HepG2 (cell line): ENCODE data around the gene ATP11A. TPM values are rescaled to one million over a fixed set of nuclear protein-coding genes. Genes with fewer than 3 reads are reported as not detected.

Experiments used
- ATAC-seq: fragments of 200-7000 bp; cut with Tn5 transposase; 3 replicates; pipeline ENCODE4 v1.9.1; 2020; ENCODE audit warnings: mild to moderate bottlenecking, moderate library complexity
- BruUV-seq: library from RNA; stranded (reverse); fragments of 400-500 nt; replicated peaks from 2 replicates; lab custom pipeline; 2021; lab: Mats Ljungman, UMichigan
- CTCF ChIA-PET: fragments of 300-600 bp; formaldehyde crosslinking; extraction: SDS; loops from one replicate; lab custom pipeline; 2021; ENCODE audit warnings: low total read pairs, inconsistent platforms, low intra/inter-chr PET ratio; lab: Yijun Ruan, JAX
- POLR2A ChIA-PET: fragments of 350-600 bp; sonication (Branson Sonifier 250); formaldehyde crosslinking; loops from one replicate; lab custom pipeline; 2020; ENCODE audit warnings: antibody characterized with exemption, inconsistent platforms; lab: Yijun Ruan, JAX
- DNase-seq: peaks from one replicate; pipeline ENCODE4 v3.0.0-alpha.2; 2015; ENCODE audit warnings: low spot score
- FAIRE-seq: peaks from 3 replicates; lab custom pipeline; 2011; peaks lifted over from hg19 to GRCh38; lab: Jason Lieb, UNC
- H2AFZ ChIP-seq: one replicate; pipeline ENCODE4 v1.6.1; 2011; ENCODE audit warnings: low read length, inconsistent platforms
- H3K27ac ChIP-seq: fragments of 300-600 bp; 3 replicates; pipeline ENCODE4 v1.8.0; 2011; ENCODE audit warnings: mixed run types, mild to moderate bottlenecking, mixed read lengths, low read length, inconsistent platforms; ENCODE audit not compliant: insufficient read depth; ENCODE audit errors: extremely low read length
- H3K27me3 ChIP-seq, 2 experiments: fragments of 200-600 bp in 1 of 2; 2 replicates in 1 of 2; 3 replicates in 1 of 2; pipeline versions ENCODE4 v1.6.0 to v1.8.0; 2011; ENCODE audit warnings: low read length in 2 of 2, mild to moderate bottlenecking in 2 of 2, moderate library complexity in 2 of 2, inconsistent platforms in 1 of 2; ENCODE audit not compliant: insufficient read depth in 2 of 2, control insufficient read depth in 1 of 2
- H3K36me3 ChIP-seq, 2 experiments: fragments of 200-600 bp in 1 of 2; replicated peaks in 1 of 2; 2 replicates in 1 of 2; 3 replicates in 1 of 2; pipeline versions ENCODE4 v1.5.1 to v1.8.0; 2011; ENCODE audit warnings: low read length in 2 of 2, inconsistent platforms in 1 of 2; ENCODE audit not compliant: insufficient read depth in 2 of 2, control insufficient read depth in 1 of 2
- H3K4me1 ChIP-seq: 2 replicates; pipeline ENCODE4 v1.5.1; 2012; ENCODE audit warnings: low read length, inconsistent platforms; ENCODE audit not compliant: insufficient read depth
- H3K4me2 ChIP-seq: 2 replicates; pipeline ENCODE4 v1.6.0; 2011; ENCODE audit warnings: low read depth, low read length, inconsistent platforms
- H3K4me3 ChIP-seq, 3 experiments: fragments of 200-600 bp in 1 of 3; sonication (generic), shearing (Covaris generic) in 1 of 3; replicated peaks in 1 of 3; 2 replicates each; pipeline ENCODE4 v1.5.1; 2011 to 2016; ENCODE audit warnings: low read length in 3 of 3, inconsistent platforms in 2 of 3, low read depth in 2 of 3, mild to moderate bottlenecking in 2 of 3, control low read depth in 1 of 3, mixed read lengths in 1 of 3; ENCODE audit not compliant: insufficient read depth in 1 of 3
- H3K79me2 ChIP-seq: one replicate; pipeline ENCODE4 v1.6.1; 2011; ENCODE audit warnings: low read length, inconsistent platforms; ENCODE audit not compliant: insufficient read depth
- H3K9ac ChIP-seq: 2 replicates; pipeline ENCODE4 v1.6.0; 2011; ENCODE audit warnings: mild to moderate bottlenecking, low read depth, low read length, inconsistent platforms; ENCODE audit not compliant: insufficient read depth
- H3K9me3 ChIP-seq: 2 replicates; pipeline ENCODE4 v1.5.1; 2012; ENCODE audit warnings: mild to moderate bottlenecking, low read length
- H4K20me1 ChIP-seq: 2 replicates; pipeline ENCODE4 v1.6.0; 2011; ENCODE audit warnings: inconsistent platforms, mild to moderate bottlenecking, low read length, moderate library complexity; ENCODE audit not compliant: insufficient read depth
- KAT2B ChIP-seq: fragments of 150-350 bp; IDR thresholded peaks from 2 replicates; pipeline ENCODE4 v1.6.1; 2014; ENCODE audit warnings: low read depth, low read length, borderline replicate concordance
- MTA1 ChIP-seq: sonication (generic); formaldehyde crosslinking; IDR thresholded peaks from 2 replicates; pipeline ENCODE4 v1.4.0; 2020; ENCODE audit warnings: missing genetic modification reagents, mild to moderate bottlenecking, borderline replicate concordance
- NCOA2 ChIP-seq: sonication (generic); formaldehyde crosslinking; IDR thresholded peaks from 2 replicates; pipeline ENCODE4 v1.8.0; 2022; ENCODE audit warnings: inconsistent platforms
- PCBP2 ChIP-seq: fragments of 200-400 bp; formaldehyde crosslinking; optimal IDR thresholded peaks from 2 replicates; pipeline ENCODE3; 2018; ENCODE audit warnings: low read length, low read depth; ENCODE audit not compliant: poor library complexity, severe bottlenecking
- PLSCR1 ChIP-seq: sonication (generic); formaldehyde crosslinking; IDR thresholded peaks from 2 replicates; pipeline ENCODE4 v1.5.0; 2020; ENCODE audit warnings: missing genetic modification reagents, mild to moderate bottlenecking, borderline replicate concordance
- SAP130 ChIP-seq: IDR thresholded peaks from 2 replicates; pipeline ENCODE4 v1.6.1; 2016; ENCODE audit warnings: low read depth
- SIX4 ChIP-seq: sonication (generic); formaldehyde crosslinking; IDR thresholded peaks from 2 replicates; pipeline ENCODE4 v1.4.0; 2020; ENCODE audit warnings: missing genetic modification reagents
- ZNF142 ChIP-seq: sonication (generic); formaldehyde crosslinking; IDR thresholded peaks from 2 replicates; pipeline ENCODE4 v1.4.0; 2020; ENCODE audit warnings: missing genetic modification reagents
- ZNF441 ChIP-seq: sonication (generic); formaldehyde crosslinking; IDR thresholded peaks from 2 replicates; pipeline ENCODE4 v1.7.0; 2021; ENCODE audit warnings: missing genetic modification reagents, borderline replicate concordance
- ZNF460 ChIP-seq: sonication (generic); formaldehyde crosslinking; IDR thresholded peaks from 2 replicates; pipeline ENCODE4 v1.5.1; 2020; ENCODE audit warnings: missing genetic modification reagents, mild to moderate bottlenecking, borderline replicate concordance
- ZNF790 ChIP-seq: sonication (generic); formaldehyde crosslinking; IDR thresholded peaks from 2 replicates; pipeline ENCODE4 v1.8.0; 2022; ENCODE audit warnings: missing genetic modification reagents, mild to moderate bottlenecking, borderline replicate concordance
- ZSCAN29 ChIP-seq: sonication (generic); formaldehyde crosslinking; conservative IDR thresholded peaks from 2 replicates; pipeline ENCODE4 v1.4.0; 2020; ENCODE audit warnings: mild to moderate bottlenecking, missing genetic modification reagents
- WGBS: methylation state at CpG from one replicate; pipeline ENCODE4 v1.1.6; 2017; ENCODE audit warnings: low lambda C conversion rate; 5-methylcytosine and 5-hydroxymethylcytosine counted together
- in situ Hi-C: cut with HindIII; loops from 2 replicates; pipeline ENCODE4 v1.10.0; 2017; ENCODE audit warnings: low pct_unique_long_range_greater_than_20kb; ENCODE audit not compliant: extremely low pct_ligation_motif_present
- intact Hi-C: fragments of 100-400 bp; cut with micrococcal nuclease; formaldehyde crosslinking; loops from one replicate; pipeline ENCODE4 v1.10.0; 2022; ENCODE audit not compliant: unreplicated experiment
- polyA plus RNA-seq, 8 experiments: library from polyadenylated mRNA; depleted of rRNA in 3 of 8; stranded (reverse) in 7 of 8; unstranded in 1 of 8; fragments of >200 nt; fragmentation: Illumina TruSeq in 4 of 8; extraction: Trizol in 4 of 8; gene quantifications; 2 replicates each; pipeline versions ENCODE4 v1.2.1 to v1.2.3, GENCODE V29; 2011 to 2016; ENCODE audit warnings: low read depth in 4 of 8, missing spikeins in 1 of 8, mixed read lengths in 1 of 8; ENCODE audit not compliant: insufficient read depth in 1 of 8
- total RNA-seq, 5 experiments: library from RNA; depleted of rRNA; stranded (reverse); fragments of >200 nt; fragmentation: Illumina TruSeq; extraction: Trizol; gene quantifications; 2 replicates each; pipeline ENCODE4 v1.2.3, GENCODE V29; 2016; ENCODE audit warnings: low read depth in 1 of 5
- TF ChIP-seq, protein P1 (sequence below): IDR thresholded peaks from 2 replicates; pipeline ENCODE4 v1.6.1; 2016; ENCODE audit warnings: missing compliant biosample characterization, missing genetic modification reagents, borderline replicate concordance
- TF ChIP-seq, protein P2 (sequence below): sonication (generic); formaldehyde crosslinking; IDR thresholded peaks from 2 replicates; pipeline ENCODE4 v1.8.0; 2022; ENCODE audit warnings: missing genetic modification reagents, mild to moderate bottlenecking, borderline replicate concordance

The ATP11A gene
- total and polyA plus RNA-seq, 2 of the 13 experiments (the other 11 are each of a cell fraction or from before 2014, with no cell fraction given): 18.4 to 20.1 TPM

DNA sequence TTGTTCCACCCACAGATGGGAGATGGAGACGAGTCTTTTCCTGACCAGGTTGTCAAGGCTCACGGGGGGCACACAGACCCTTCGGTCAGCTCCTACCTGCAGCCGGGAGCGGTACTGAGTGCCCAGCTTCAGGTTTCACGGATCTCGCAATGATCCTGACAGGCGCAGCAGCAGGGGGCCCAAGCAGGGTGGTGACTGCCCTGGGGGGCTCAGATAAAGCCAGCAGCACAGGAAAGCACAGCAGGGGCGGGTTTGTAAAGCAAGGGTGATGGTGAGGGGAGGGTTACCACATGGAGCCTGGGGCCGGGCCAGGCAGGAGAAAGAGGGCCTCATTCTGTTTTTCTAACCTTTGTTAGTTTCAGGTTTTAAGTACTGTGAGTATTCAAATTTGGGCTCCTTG, 41.7 kb upstream of the ATP11A start:
- H3K27me3 ChIP-seq: peaks cover 3 to 41% of the 10 kb centered on the region in 2 experiments
- ChIA-PET CTCF (no interaction called here), POLR2A (no interaction called here)
- no peak overlapping the region for H3K9ac ChIP-seq
- H3K36me3 ChIP-seq: no peaks in the 10 kb centered on the region
- H4K20me1 ChIP-seq: no peaks in the 10 kb centered on the region
- intact Hi-C loops (no loop called here), in situ Hi-C loops (no loop called here)
- BruUV-seq: no TSS peak
- H3K4me1 ChIP-seq: peaks cover 7% of the 10 kb centered on the region
- no peak overlapping the region for H3K4me3 ChIP-seq
- H2AFZ ChIP-seq: no peak overlapping the region
- ATAC-seq: no peak
- 68% methylated on average over 9 of the region's 10 CpGs for WGBS
- no peak overlapping the region for H3K4me2 ChIP-seq
- no peak for DNase-seq
- FAIRE-seq: no peak
- H3K27ac ChIP-seq: no peak overlapping the region
- H3K9me3 ChIP-seq: no peaks in the 10 kb centered on the region
- no peaks in the 10 kb centered on the region for H3K79me2 ChIP-seq
- TF ChIP-seq, protein P1, sequence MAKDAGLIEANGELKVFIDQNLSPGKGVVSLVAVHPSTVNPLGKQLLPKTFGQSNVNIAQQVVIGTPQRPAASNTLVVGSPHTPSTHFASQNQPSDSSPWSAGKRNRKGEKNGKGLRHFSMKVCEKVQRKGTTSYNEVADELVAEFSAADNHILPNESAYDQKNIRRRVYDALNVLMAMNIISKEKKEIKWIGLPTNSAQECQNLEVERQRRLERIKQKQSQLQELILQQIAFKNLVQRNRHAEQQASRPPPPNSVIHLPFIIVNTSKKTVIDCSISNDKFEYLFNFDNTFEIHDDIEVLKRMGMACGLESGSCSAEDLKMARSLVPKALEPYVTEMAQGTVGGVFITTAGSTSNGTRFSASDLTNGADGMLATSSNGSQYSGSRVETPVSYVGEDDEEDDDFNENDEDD (CRISPR knock-in tag): no peak
- TF ChIP-seq PCBP2 (no peak), ZSCAN29 (CRISPR knock-in tag) (no peak), NCOA2 (CRISPR knock-in tag) (no peak), MTA1 (CRISPR knock-in tag) (no peak), PLSCR1 (no peak), ZNF142 (CRISPR knock-in tag) (no peak), KAT2B (no peak), ZNF441 (no peak), ZNF460 (CRISPR knock-in tag) (no peak), SIX4 (CRISPR knock-in tag) (no peak), ZNF790 (CRISPR knock-in tag) (no peak), SAP130 (CRISPR knock-in tag) (no peak)
- TF ChIP-seq, protein P2, sequence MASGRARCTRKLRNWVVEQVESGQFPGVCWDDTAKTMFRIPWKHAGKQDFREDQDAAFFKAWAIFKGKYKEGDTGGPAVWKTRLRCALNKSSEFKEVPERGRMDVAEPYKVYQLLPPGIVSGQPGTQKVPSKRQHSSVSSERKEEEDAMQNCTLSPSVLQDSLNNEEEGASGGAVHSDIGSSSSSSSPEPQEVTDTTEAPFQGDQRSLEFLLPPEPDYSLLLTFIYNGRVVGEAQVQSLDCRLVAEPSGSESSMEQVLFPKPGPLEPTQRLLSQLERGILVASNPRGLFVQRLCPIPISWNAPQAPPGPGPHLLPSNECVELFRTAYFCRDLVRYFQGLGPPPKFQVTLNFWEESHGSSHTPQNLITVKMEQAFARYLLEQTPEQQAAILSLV (CRISPR knock-in tag): no peak
